ENCODE results near the gene SFRP2. TPM values are rescaled to one million over a fixed set of nuclear protein-coding genes. Genes with fewer than 3 reads are reported as not detected.

The SFRP2 gene
- total and polyA plus RNA-seq, 2 donors (not counting 1 experiment from before 2014, with no cell fraction given): under 0.01 TPM; not detected in 1

GRCh38 chr4:153816542-153816941 is 27.7 kb upstream of the SFRP2 start:
- TF ChIP-seq CTCF (conservative IDR thresholded peaks at IDR 0.05 in 1 of 2, IDR thresholded peaks at IDR 0.05 in 1 of 2; ENCODE audit: low read depth in 1 of 2, low read length in 2 of 2) (no peak), EZH2 (IDR thresholded peaks at IDR 0.05; ENCODE audit: low read length, missing control alignments) (no peak)

GRCh38 chr4:153814789-153815188 is 25.9 kb upstream of the SFRP2 start:
- Histone ChIP-seq H3K4me1 (ENCODE audit: control insufficient read depth, extremely low read depth, insufficient read depth, low read length) (no peaks in the 10 kb centered on the region), H3K79me2 (ENCODE audit: control insufficient read depth, insufficient read depth, low read length) (no peaks in the 10 kb centered on the region), H4K20me1 (ENCODE audit: control insufficient read depth, extremely low read depth, insufficient read depth, low read length) (no peaks in the 10 kb centered on the region), H3K36me3 (ENCODE audit: control insufficient read depth, insufficient read depth, low read length) (no peaks in the 10 kb centered on the region), H3K27ac (ENCODE audit: insufficient read depth, low read length) (no peak overlapping the region), H3K27me3 (ENCODE audit: control insufficient read depth, insufficient read depth, low read length) (no peaks in the 10 kb centered on the region), H3K9ac (ENCODE audit: insufficient read depth, low read length) (no peak overlapping the region), H3K4me3 (replicated peaks in 1 of 4; ENCODE audit: control extremely low read depth in 1 of 4, insufficient read depth in 1 of 4, low read depth in 3 of 4, low read length in 4 of 4) (no peak overlapping the region), H3K4me2 (ENCODE audit: extremely low read depth, insufficient read depth, low read length) (no peak overlapping the region), H2AFZ (ENCODE audit: low read length) (no peak overlapping the region), H3K9me3 (ENCODE audit: control insufficient read depth, insufficient read depth, low read depth, low read length) (no peaks in the 10 kb centered on the region)
- DNase-seq (ENCODE audit: low read depth in 2 of 2): no peak
- TF ChIP-seq EZH2 (IDR thresholded peaks at IDR 0.05; ENCODE audit: low read length, missing control alignments) (no peak), CTCF (conservative IDR thresholded peaks at IDR 0.05 in 1 of 2, IDR thresholded peaks at IDR 0.05 in 1 of 2; ENCODE audit: low read depth in 1 of 2, low read length in 2 of 2) (no peak)

More at GRCh38 chr4:153816542-153816941, 27.7 kb upstream of the SFRP2 start:
- Histone ChIP-seq H3K36me3 (ENCODE audit: control insufficient read depth, insufficient read depth, low read length) (no peaks in the 10 kb centered on the region), H3K4me3 (replicated peaks in 1 of 4; ENCODE audit: control extremely low read depth in 1 of 4, insufficient read depth in 1 of 4, low read depth in 3 of 4, low read length in 4 of 4) (no peak overlapping the region), H3K9ac (ENCODE audit: insufficient read depth, low read length) (no peak overlapping the region), H2AFZ (ENCODE audit: low read length) (no peak overlapping the region), H3K4me2 (ENCODE audit: extremely low read depth, insufficient read depth, low read length) (no peak overlapping the region), H3K79me2 (ENCODE audit: control insufficient read depth, insufficient read depth, low read length) (no peaks in the 10 kb centered on the region), H3K27ac (ENCODE audit: insufficient read depth, low read length) (no peak overlapping the region), H3K4me1 (ENCODE audit: control insufficient read depth, extremely low read depth, insufficient read depth, low read length) (no peaks in the 10 kb centered on the region), H4K20me1 (ENCODE audit: control insufficient read depth, extremely low read depth, insufficient read depth, low read length) (no peaks in the 10 kb centered on the region), H3K9me3 (ENCODE audit: control insufficient read depth, insufficient read depth, low read depth, low read length) (no peaks in the 10 kb centered on the region), H3K27me3 (ENCODE audit: control insufficient read depth, insufficient read depth, low read length) (no peaks in the 10 kb centered on the region)
- DNase-seq (ENCODE audit: low read depth in 2 of 2): no peak

- Histone ChIP-seq H3K4me3 (replicated peaks in 1 of 4; ENCODE audit: control extremely low read depth in 1 of 4, insufficient read depth in 1 of 4, low read depth in 3 of 4, low read length in 4 of 4) (no peak overlapping the region), H3K36me3 (ENCODE audit: control insufficient read depth, insufficient read depth, low read length) (no peaks in the 10 kb centered on the region), H2AFZ (ENCODE audit: low read length) (no peak overlapping the region), H3K4me2 (ENCODE audit: extremely low read depth, insufficient read depth, low read length) (no peak overlapping the region), H3K4me1 (ENCODE audit: control insufficient read depth, extremely low read depth, insufficient read depth, low read length) (no peaks in the 10 kb centered on the region), H4K20me1 (ENCODE audit: control insufficient read depth, extremely low read depth, insufficient read depth, low read length) (no peaks in the 10 kb centered on the region), H3K79me2 (ENCODE audit: control insufficient read depth, insufficient read depth, low read length) (no peaks in the 10 kb centered on the region), H3K27me3 (ENCODE audit: control insufficient read depth, insufficient read depth, low read length) (no peaks in the 10 kb centered on the region), H3K27ac (ENCODE audit: insufficient read depth, low read length) (no peak overlapping the region), H3K9ac (ENCODE audit: insufficient read depth, low read length) (no peak overlapping the region), H3K9me3 (ENCODE audit: control insufficient read depth, insufficient read depth, low read depth, low read length) (no peaks in the 10 kb centered on the region)
- no peak for TF ChIP-seq CTCF (conservative IDR thresholded peaks at IDR 0.05 in 1 of 2, IDR thresholded peaks at IDR 0.05 in 1 of 2; ENCODE audit: low read depth in 1 of 2, low read length in 2 of 2)
- TF ChIP-seq EZH2 (IDR thresholded peaks at IDR 0.05; ENCODE audit: low read length, missing control alignments): no peak
- no peak for DNase-seq (ENCODE audit: low read depth in 2 of 2)
These were observed 21.3 kb upstream of the SFRP2 start for GRCh38 chr4:153809916-153810810.
